Stimulated activated CD8-positive, alpha-beta memory T cell treated with anti-CD3 and anti-CD28 coated beads, Interleukin-4, amount 100 ng/mL, for 4 hours (primary cell): Measurements from ENCODE around the gene INPP4A.

Source experiments
- DNase-seq, 2 donors: peaks; one replicate each; pipeline ENCODE4 v3.0.0-alpha.2; 2020; ENCODE audit warnings: low read depth in 2 of 2, low spot score in 1 of 2

INPP4A gene

GRCh38 chr2:98608962-98609604, 164.4 kb downstream of the INPP4A start:
- no peak for DNase-seq

GRCh38 chr2:98614024-98614739, 169.5 kb downstream of the INPP4A start:
- DNase-seq: no peak

- no peak for DNase-seq
Measured at GRCh38 chr2:98615481-98615880, 170.8 kb downstream of the INPP4A start.

DNA sequence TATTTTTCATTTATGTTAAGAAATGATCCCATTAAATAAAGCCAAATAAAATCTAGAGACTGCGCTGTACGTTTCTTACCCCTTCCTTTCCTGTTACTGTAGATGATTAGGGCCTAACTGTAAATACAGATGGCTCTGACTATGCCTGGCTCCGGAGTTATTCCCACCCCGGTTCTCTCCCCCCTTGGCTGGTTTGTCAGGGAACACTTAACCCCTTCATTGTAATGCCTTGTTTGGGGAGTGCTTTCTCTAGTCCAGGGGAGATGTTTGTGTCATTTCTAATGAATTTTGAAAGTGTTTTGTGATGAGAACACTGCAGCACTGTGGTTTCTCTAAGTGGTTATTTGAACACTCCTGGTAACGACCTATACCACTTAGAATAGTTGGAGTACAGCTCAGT, 172.5 kb downstream of the INPP4A start:
- no peak for DNase-seq

GRCh38 chr2:98623657-98624056, 179.0 kb downstream of the INPP4A start:
- no peak for DNase-seq

DNA sequence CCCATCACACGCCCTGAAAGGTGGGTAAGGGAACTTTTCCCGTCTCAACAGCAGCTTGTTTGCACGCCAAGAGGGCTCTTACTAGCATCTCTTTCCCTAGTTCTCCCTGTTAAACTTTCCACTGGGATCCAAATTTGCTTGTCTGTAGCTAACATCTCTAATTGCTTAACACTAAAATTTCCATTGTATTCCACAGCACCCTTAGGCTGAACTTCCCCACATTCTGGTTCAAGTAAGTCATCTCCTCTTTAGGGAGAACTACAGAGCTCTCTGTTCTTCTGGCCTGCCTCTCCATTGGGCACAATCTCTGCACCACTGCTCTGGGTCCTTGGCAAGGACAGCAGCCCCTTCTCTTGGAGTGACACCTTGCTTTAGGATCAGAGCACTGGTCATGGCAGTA, 187.7 kb downstream of the INPP4A start:
- no peak for DNase-seq

DNA sequence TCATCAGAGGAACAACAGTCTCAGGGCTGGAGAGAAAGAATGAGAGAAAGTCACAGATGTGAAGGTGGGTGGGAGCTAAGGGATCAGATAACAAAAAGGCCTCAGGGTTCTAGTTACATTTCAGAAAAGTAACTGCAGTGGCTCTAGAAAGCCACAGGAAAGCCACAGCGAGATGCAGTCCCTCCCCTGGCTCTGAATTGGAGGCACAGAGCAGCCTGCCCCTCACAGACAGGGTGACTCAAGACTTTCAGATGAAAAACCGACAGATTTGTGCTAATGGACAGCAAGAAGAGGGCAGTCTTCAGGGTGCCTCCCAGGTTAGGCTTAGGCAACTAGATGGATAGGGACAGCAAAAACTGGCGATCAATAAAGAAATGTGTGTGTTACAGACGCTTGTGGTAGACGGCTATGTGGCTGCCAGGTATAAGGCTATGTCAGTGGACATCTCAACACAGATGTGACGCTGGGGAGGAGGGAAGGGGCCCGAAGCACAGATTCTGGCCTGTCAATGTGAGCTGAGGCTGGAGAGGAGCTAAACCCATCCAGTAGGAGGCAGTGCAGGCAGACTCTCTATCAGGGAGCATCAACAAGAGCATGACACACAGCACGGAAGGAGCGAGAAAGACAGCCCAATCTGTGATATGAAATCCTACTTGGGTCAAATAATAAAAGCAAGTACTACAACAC, 189.9 kb downstream of the INPP4A start:
- no peak for DNase-seq

GRCh38 chr2:98637401-98638147, 192.9 kb downstream of the INPP4A start:
- DNase-seq: no peak

DNA sequence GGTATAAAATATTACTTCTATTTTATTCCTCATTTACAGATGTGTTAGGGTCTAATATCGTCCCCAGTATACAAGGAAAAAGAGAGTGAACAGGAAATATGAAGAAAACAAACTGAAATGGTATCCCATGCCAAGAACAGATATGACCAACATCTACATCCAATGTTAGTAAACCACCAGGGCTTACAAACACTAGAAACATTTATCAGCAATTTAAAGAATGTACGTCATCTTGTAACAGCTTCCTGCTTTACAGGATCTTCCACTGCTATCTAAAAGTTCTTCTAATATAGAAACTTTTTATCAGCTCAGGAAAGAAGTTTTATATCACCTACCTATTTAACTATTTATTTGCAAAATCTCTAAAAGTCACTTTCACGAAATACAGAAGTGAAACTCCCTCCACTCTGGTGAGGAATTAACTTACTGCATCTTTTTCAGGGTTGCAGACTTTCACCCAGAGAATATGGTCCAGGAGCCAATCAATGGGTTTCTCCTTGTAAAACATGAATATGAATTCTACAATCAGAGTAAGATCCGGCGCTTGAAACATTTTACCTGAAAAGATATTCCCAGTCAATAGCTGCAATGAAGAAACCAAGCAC, 198.9 kb downstream of the INPP4A start:
- DNase-seq: no peak
